Lower lobe of right lung (tissue), 2 donors: Measurements from ENCODE around the gene OSBPL8. TPM values are rescaled to one million over a fixed set of nuclear protein-coding genes. Genes with fewer than 3 reads are reported as not detected.

Experiments used
- ATAC-seq, 2 donors: fragments of 200-7000 bp; cut with Tn5 transposase; one replicate each; pipeline ENCODE4 v1.9.1; 2020 to 2022; ENCODE audit warnings: mild to moderate bottlenecking in 2 of 2, moderate library complexity in 2 of 2
- DNase-seq: peaks from one replicate; pipeline ENCODE4 v3.0.0-alpha.2; 2020
- H3K27ac ChIP-seq: fragments of 200-600 bp; one replicate; pipeline ENCODE4 v1.8.0; 2022
- H3K27me3 ChIP-seq: fragments of 200-600 bp; one replicate; pipeline ENCODE4 v1.8.0; 2022; ENCODE audit warnings: low read depth
- H3K36me3 ChIP-seq: fragments of 200-600 bp; one replicate; pipeline ENCODE4 v1.8.0; 2022; ENCODE audit warnings: mild to moderate bottlenecking
- H3K4me1 ChIP-seq: fragments of 200-600 bp; one replicate; pipeline ENCODE4 v1.8.0; 2022
- H3K4me3 ChIP-seq: fragments of 200-600 bp; one replicate; pipeline ENCODE4 v1.8.0; 2022; ENCODE audit warnings: mild to moderate bottlenecking
- H3K9me3 ChIP-seq: fragments of 200-600 bp; one replicate; pipeline ENCODE4 v1.8.0; 2022
- CTCF ChIP-seq: fragments of 200-600 bp; IDR thresholded peaks from one replicate; pipeline ENCODE4 v1.8.0; 2022; ENCODE audit warnings: antibody characterized with exemption, mild to moderate bottlenecking
- intact Hi-C: fragments of 100-400 bp; cut with DNase I; formaldehyde crosslinking; loops from one replicate; pipeline ENCODE4 v1.11.0; 2022
- total RNA-seq: library from RNA; stranded (reverse); fragmentation: NEBNext Ultra II Directional; extraction: Animal tissue kit (Norgen Biotek cat#: 25700); gene quantifications from one replicate; pipeline ENCODE4 v1.2.1, GENCODE V29; 2021
- donor health status: DM: no; HTN: yes; CAD: no; lungs with severe emphysema.

Gene OSBPL8
- total RNA-seq, 1 donor from 2014 or later = 82.7 TPM

GRCh38 chr12:76548222-76548837, 11.2 kb downstream of the OSBPL8 start:
- Histone ChIP-seq H3K4me3 (no peak overlapping the region), H3K27me3 (no peaks in the 10 kb centered on the region), H3K27ac (no peak overlapping the region), H3K36me3 (no peaks in the 10 kb centered on the region), H3K9me3 (no peaks in the 10 kb centered on the region), H3K4me1 (peaks cover 23% of the 10 kb centered on the region)
- ATAC-seq (peak in 1 of 2 donors; percentile 33), DNase-seq (no peak)
- intact Hi-C loops = no loop called here
- no peak for TF ChIP-seq CTCF

GRCh38 chr12:76547526-76547925, 12.0 kb downstream of the OSBPL8 start:
- Histone ChIP-seq H3K4me3 (no peak overlapping the region), H3K27me3 (no peaks in the 10 kb centered on the region), H3K36me3 (no peaks in the 10 kb centered on the region), H3K4me1 (peaks cover 24% of the 10 kb centered on the region), H3K27ac (no peak overlapping the region), H3K9me3 (no peaks in the 10 kb centered on the region)
- ATAC-seq = no peak
- TF ChIP-seq CTCF = no peak
- DNase-seq = no peak
- intact Hi-C loops = no loop called here

- H3K9me3 ChIP-seq = no peaks in the 10 kb centered on the region
- peaks cover 21% of the 10 kb centered on the region for H3K4me1 ChIP-seq
- ATAC-seq (no peak), DNase-seq (no peak)
- H3K27ac ChIP-seq = no peak overlapping the region
- intact Hi-C loops = no loop called here
- no peak for TF ChIP-seq CTCF
- H3K36me3 ChIP-seq = no peaks in the 10 kb centered on the region
- no peak overlapping the region for H3K4me3 ChIP-seq
- H3K27me3 ChIP-seq = no peaks in the 10 kb centered on the region
These were observed 12.7 kb downstream of the OSBPL8 start for GRCh38 chr12:76546889-76547288.

GRCh38 chr12:76545486-76545885, 14.1 kb downstream of the OSBPL8 start:
- peaks cover 14% of the 10 kb centered on the region for H3K4me1 ChIP-seq
- TF ChIP-seq CTCF = no peak
- no peaks in the 10 kb centered on the region for H3K36me3 ChIP-seq
- H3K27ac ChIP-seq = no peak overlapping the region
- DNase-seq (no peak), ATAC-seq (no peak)
- H3K27me3 ChIP-seq = no peaks in the 10 kb centered on the region
- intact Hi-C loops = no loop called here
- H3K9me3 ChIP-seq = no peaks in the 10 kb centered on the region
- H3K4me3 ChIP-seq = no peak overlapping the region

GRCh38 chr12:76544601-76545261, 14.8 kb downstream of the OSBPL8 start:
- no peak for TF ChIP-seq CTCF
- H3K27ac ChIP-seq = no peak overlapping the region
- H3K4me1 ChIP-seq = peaks cover 17% of the 10 kb centered on the region
- no peak for DNase-seq
- H3K4me3 ChIP-seq = no peak overlapping the region
- H3K9me3 ChIP-seq = no peaks in the 10 kb centered on the region
- H3K27me3 ChIP-seq = no peaks in the 10 kb centered on the region
- no peaks in the 10 kb centered on the region for H3K36me3 ChIP-seq
- intact Hi-C loops = no loop called here
- ATAC-seq = no peak
